Osteocyte (in vitro differentiated cells): ENCODE results near the gene LAMC1. TPM values are rescaled to one million over a fixed set of nuclear protein-coding genes. Genes with fewer than 3 reads are reported as not detected.

Source experiments
- DNase-seq: peaks from one replicate; pipeline ENCODE4 v3.0.0; 2021; ENCODE audit warnings: mixed read lengths; ENCODE audit not compliant: unreplicated experiment; ENCODE audit errors: extremely low spot score
- H3K27ac Mint-ChIP-seq: one replicate; pipeline ENCODE4 v1.8.0; 2021; ENCODE audit warnings: mild to moderate bottlenecking, mixed read lengths; ENCODE audit not compliant: unreplicated experiment
- H3K27me3 Mint-ChIP-seq: one replicate; pipeline ENCODE4 v1.8.0; 2021; ENCODE audit warnings: mixed read lengths; ENCODE audit not compliant: unreplicated experiment
- H3K36me3 Mint-ChIP-seq: one replicate; pipeline ENCODE4 v1.8.0; 2021; ENCODE audit warnings: mixed read lengths; ENCODE audit not compliant: unreplicated experiment
- H3K4me1 Mint-ChIP-seq: one replicate; pipeline ENCODE4 v1.8.0; 2021; ENCODE audit warnings: mixed read lengths; ENCODE audit not compliant: unreplicated experiment
- H3K4me3 Mint-ChIP-seq: one replicate; pipeline ENCODE4 v1.8.0; 2021; ENCODE audit warnings: mild to moderate bottlenecking, moderate library complexity, mixed read lengths; ENCODE audit not compliant: unreplicated experiment
- H3K9me3 Mint-ChIP-seq: one replicate; pipeline ENCODE4 v1.8.0; 2021; ENCODE audit warnings: mixed read lengths; ENCODE audit not compliant: unreplicated experiment
- total RNA-seq: library from RNA; stranded (reverse); gene quantifications from 2 replicates; pipeline ENCODE4 v1.2.1, GENCODE V29; 2021
- TF ChIP-seq, protein P1 (sequence below): fragments of 200-600 bp; sonication (generic); IDR thresholded peaks from 2 replicates; pipeline ENCODE4 v1.5.0; 2021; ENCODE audit warnings: antibody characterized with exemption, mild to moderate bottlenecking, moderate library complexity

Gene LAMC1
- total RNA-seq, 1 donor from 2014 or later = 384 TPM

- TF ChIP-seq, protein P1, sequence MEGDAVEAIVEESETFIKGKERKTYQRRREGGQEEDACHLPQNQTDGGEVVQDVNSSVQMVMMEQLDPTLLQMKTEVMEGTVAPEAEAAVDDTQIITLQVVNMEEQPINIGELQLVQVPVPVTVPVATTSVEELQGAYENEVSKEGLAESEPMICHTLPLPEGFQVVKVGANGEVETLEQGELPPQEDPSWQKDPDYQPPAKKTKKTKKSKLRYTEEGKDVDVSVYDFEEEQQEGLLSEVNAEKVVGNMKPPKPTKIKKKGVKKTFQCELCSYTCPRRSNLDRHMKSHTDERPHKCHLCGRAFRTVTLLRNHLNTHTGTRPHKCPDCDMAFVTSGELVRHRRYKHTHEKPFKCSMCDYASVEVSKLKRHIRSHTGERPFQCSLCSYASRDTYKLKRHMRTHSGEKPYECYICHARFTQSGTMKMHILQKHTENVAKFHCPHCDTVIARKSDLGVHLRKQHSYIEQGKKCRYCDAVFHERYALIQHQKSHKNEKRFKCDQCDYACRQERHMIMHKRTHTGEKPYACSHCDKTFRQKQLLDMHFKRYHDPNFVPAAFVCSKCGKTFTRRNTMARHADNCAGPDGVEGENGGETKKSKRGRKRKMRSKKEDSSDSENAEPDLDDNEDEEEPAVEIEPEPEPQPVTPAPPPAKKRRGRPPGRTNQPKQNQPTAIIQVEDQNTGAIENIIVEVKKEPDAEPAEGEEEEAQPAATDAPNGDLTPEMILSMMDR = no peak
- no peaks in the 10 kb centered on the region for H3K9me3 Mint-ChIP-seq
- DNase-seq = no peak
- no peak overlapping the region for H3K27ac Mint-ChIP-seq
- H3K4me1 Mint-ChIP-seq = peaks cover 15% of the 10 kb centered on the region
- H3K4me3 Mint-ChIP-seq = no peak overlapping the region
- H3K27me3 Mint-ChIP-seq = no peaks in the 10 kb centered on the region
- H3K36me3 Mint-ChIP-seq = no peaks in the 10 kb centered on the region
Measured at GRCh38 chr1:183168308-183168707, 145.1 kb downstream of the LAMC1 start.

- TF ChIP-seq, protein P1 = no peak
- no peak for DNase-seq
- no peak overlapping the region for H3K27ac Mint-ChIP-seq
Measured at GRCh38 chr1:183173828-183174227, 150.6 kb downstream of the LAMC1 start.

GRCh38 chr1:183175631-183176030, 152.4 kb downstream of the LAMC1 start:
- Mint-ChIP-seq H3K36me3 (no peaks in the 10 kb centered on the region), H3K27me3 (no peaks in the 10 kb centered on the region), H3K9me3 (no peaks in the 10 kb centered on the region), H3K27ac (no peak overlapping the region), H3K4me3 (no peak overlapping the region), H3K4me1 (peaks cover 15% of the 10 kb centered on the region)
- TF ChIP-seq, protein P1 = no peak
- DNase-seq = no peak

More at GRCh38 chr1:183173828-183174227, 150.6 kb downstream of the LAMC1 start:
- Mint-ChIP-seq H3K27me3 (no peaks in the 10 kb centered on the region), H3K4me1 (peaks cover 5% of the 10 kb centered on the region), H3K36me3 (no peaks in the 10 kb centered on the region), H3K9me3 (no peaks in the 10 kb centered on the region), H3K4me3 (no peak overlapping the region)

- TF ChIP-seq, protein P1 = no peak
- Mint-ChIP-seq H3K4me1 (peaks cover 26% of the 10 kb centered on the region), H3K36me3 (no peaks in the 10 kb centered on the region), H3K4me3 (no peak overlapping the region), H3K27me3 (no peaks in the 10 kb centered on the region), H3K9me3 (no peaks in the 10 kb centered on the region), H3K27ac (no peak overlapping the region)
- no peak for DNase-seq
Measured at GRCh38 chr1:183178545-183178944, 155.3 kb downstream of the LAMC1 start.

GRCh38 chr1:183179033-183179432, 155.8 kb downstream of the LAMC1 start:
- TF ChIP-seq, protein P1 = no peak
- no peak for DNase-seq
- Mint-ChIP-seq H3K36me3 (no peaks in the 10 kb centered on the region), H3K9me3 (no peaks in the 10 kb centered on the region), H3K4me1 (peaks cover 29% of the 10 kb centered on the region), H3K4me3 (no peak overlapping the region), H3K27me3 (no peaks in the 10 kb centered on the region), H3K27ac (no peak overlapping the region)
